ENCODE measurements around the gene IGLL5.
"Not testable (repeated sequence)": the region's sequence is repeated elsewhere in the genome, so short reads cannot be mapped to it uniquely, and the experiment has no call there.

Gene IGLL5

GRCh38 chr22:22914726-22915669, 27.4 kb downstream of the IGLL5 start:
- no peak for FAIRE-seq
- DNase-seq (ENCODE audit: low spot score) = no peak

- FAIRE-seq = no peak
Measured at GRCh38 chr22:22915670-22916035, 28.0 kb downstream of the IGLL5 start.

GRCh38 chr22:22916215-22916951, 28.8 kb downstream of the IGLL5 start:
- peak; percentile 66 for FAIRE-seq
- DNase-seq (ENCODE audit: low spot score) = no peak

More at GRCh38 chr22:22915670-22916035, 28.0 kb downstream of the IGLL5 start:
- DNase-seq (ENCODE audit: low spot score) = no peak

- FAIRE-seq = no peak
- no peak for DNase-seq (ENCODE audit: low spot score)
Measured at GRCh38 chr22:22916952-22917290, 29.3 kb downstream of the IGLL5 start.

- DNase-seq (ENCODE audit: low spot score) = no peak
- FAIRE-seq = no peak
Measured at GRCh38 chr22:22917377-22917776, 29.8 kb downstream of the IGLL5 start.

GRCh38 chr22:22918297-22918965, 30.8 kb downstream of the IGLL5 start:
- FAIRE-seq = no peak
- no peak for DNase-seq (ENCODE audit: low spot score)

- DNase-seq (ENCODE audit: low spot score) (no peak), FAIRE-seq (peak; percentile 20)
Measured at GRCh38 chr22:22919041-22919440, 31.4 kb downstream of the IGLL5 start.

GRCh38 chr22:22920104-22920654, 32.6 kb downstream of the IGLL5 start:
- no peak for FAIRE-seq
- no peak for DNase-seq (ENCODE audit: low spot score)

GRCh38 chr22:22920910-22921550, 33.4 kb downstream of the IGLL5 start:
- DNase-seq (ENCODE audit: low spot score) (no peak), FAIRE-seq (peak; percentile 59)

- DNase-seq (ENCODE audit: low spot score) = no peak
- no peak for FAIRE-seq
Measured at GRCh38 chr22:22921575-22921974, 34.0 kb downstream of the IGLL5 start.

- peak; percentile 87 for FAIRE-seq
Measured at GRCh38 chr22:22922092-22922953, 34.7 kb downstream of the IGLL5 start.

GRCh38 chr22:22922954-22923319, 35.3 kb downstream of the IGLL5 start:
- DNase-seq (ENCODE audit: low spot score) (no peak), FAIRE-seq (no peak)

More at GRCh38 chr22:22922092-22922953, 34.7 kb downstream of the IGLL5 start:
- not testable (repeated sequence) for DNase-seq (ENCODE audit: low spot score)

GRCh38 chr22:22923379-22923778, 35.8 kb downstream of the IGLL5 start:
- FAIRE-seq = no peak
- no peak for DNase-seq (ENCODE audit: low spot score)

- FAIRE-seq = no peak
Measured at GRCh38 chr22:22923930-22924329, 36.3 kb downstream of the IGLL5 start.

GRCh38 chr22:22924369-22925145, 36.9 kb downstream of the IGLL5 start:
- FAIRE-seq (no peak), DNase-seq (ENCODE audit: low spot score) (no peak)

More at GRCh38 chr22:22923930-22924329, 36.3 kb downstream of the IGLL5 start:
- DNase-seq (ENCODE audit: low spot score) = no peak

GRCh38 chr22:22925146-22925804, 37.7 kb downstream of the IGLL5 start:
- no peak for FAIRE-seq

GRCh38 chr22:22925805-22926369, 38.3 kb downstream of the IGLL5 start:
- DNase-seq (ENCODE audit: low spot score) = no peak
- FAIRE-seq = no peak

More at GRCh38 chr22:22925146-22925804, 37.7 kb downstream of the IGLL5 start:
- no peak for DNase-seq (ENCODE audit: low spot score)
